Measurements from ENCODE around the gene MFSD1.

The MFSD1 gene, protein sequence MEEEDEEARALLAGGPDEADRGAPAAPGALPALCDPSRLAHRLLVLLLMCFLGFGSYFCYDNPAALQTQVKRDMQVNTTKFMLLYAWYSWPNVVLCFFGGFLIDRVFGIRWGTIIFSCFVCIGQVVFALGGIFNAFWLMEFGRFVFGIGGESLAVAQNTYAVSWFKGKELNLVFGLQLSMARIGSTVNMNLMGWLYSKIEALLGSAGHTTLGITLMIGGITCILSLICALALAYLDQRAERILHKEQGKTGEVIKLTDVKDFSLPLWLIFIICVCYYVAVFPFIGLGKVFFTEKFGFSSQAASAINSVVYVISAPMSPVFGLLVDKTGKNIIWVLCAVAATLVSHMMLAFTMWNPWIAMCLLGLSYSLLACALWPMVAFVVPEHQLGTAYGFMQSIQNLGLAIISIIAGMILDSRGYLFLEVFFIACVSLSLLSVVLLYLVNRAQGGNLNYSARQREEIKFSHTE

DNA sequence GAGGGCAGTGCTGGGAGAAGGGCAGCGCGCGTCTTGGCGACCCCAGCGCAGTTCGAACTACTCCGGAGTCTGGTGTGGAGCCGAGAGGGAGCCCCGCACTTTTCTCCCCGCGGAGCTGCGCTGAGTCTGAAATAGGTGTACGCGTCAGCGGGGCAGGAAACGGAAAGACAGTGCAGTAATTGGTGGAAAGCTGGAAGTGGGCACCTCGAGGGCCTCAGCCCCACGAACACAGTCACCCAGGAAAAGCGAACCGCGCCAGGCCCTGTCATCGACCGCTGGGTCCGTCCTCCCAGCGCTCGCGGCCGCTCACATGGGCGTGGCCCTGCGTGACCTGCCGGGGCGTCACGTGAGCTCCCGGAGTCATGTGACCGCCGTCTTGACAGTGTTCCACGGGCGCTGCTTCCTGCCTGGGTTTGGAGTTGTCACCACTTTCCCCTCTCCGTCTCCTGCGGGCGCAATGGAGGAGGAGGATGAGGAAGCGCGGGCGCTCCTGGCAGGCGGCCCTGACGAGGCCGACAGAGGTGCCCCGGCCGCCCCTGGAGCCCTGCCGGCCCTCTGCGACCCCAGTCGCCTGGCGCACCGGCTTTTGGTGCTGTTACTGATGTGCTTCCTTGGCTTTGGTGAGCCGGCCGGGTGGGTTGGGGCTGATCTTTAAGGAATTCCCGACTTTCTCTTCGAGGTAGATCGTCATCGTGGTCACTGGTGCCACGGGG is at the start of gene MFSD1:
TSS of gene MFSD1 (plus strand) at position 359 of the 713 bp plus-strand sequence. CDS start at position 458, 99 bp downstream.
- in situ Hi-C loops (cut with HindIII; ENCODE audit: low sequenced_read_pairs) = no loop called here
- TF ChIP-seq, protein P1, sequence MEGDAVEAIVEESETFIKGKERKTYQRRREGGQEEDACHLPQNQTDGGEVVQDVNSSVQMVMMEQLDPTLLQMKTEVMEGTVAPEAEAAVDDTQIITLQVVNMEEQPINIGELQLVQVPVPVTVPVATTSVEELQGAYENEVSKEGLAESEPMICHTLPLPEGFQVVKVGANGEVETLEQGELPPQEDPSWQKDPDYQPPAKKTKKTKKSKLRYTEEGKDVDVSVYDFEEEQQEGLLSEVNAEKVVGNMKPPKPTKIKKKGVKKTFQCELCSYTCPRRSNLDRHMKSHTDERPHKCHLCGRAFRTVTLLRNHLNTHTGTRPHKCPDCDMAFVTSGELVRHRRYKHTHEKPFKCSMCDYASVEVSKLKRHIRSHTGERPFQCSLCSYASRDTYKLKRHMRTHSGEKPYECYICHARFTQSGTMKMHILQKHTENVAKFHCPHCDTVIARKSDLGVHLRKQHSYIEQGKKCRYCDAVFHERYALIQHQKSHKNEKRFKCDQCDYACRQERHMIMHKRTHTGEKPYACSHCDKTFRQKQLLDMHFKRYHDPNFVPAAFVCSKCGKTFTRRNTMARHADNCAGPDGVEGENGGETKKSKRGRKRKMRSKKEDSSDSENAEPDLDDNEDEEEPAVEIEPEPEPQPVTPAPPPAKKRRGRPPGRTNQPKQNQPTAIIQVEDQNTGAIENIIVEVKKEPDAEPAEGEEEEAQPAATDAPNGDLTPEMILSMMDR (IDR thresholded peaks at IDR 0.05; ENCODE audit: low read depth, low read length) = no peak
- peak; percentile 91 for DNase-seq (ENCODE audit: low read depth, low spot score)

DNA sequence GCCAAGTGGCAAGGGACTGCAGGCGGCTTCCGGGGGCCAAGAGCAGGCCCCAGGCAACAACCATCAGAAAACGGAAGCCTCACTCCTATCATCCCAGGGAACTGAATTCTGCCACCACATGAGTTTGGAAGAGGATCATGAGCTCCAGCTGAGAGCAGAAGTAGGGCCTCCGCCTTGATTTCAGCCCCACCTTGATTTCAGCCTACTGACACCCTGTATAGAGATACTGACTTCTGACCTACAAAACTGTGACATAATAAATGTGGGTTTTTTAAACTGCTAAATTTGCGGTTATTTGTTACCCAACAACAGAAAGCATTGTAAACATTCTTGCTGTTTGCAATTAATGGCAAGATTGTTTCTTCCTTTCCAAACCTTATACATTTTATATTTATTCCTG is 48.0 kb upstream of the MFSD1 start:
- in situ Hi-C loops (cut with HindIII; ENCODE audit: low sequenced_read_pairs) = no loop called here
- H3K4me3 ChIP-seq (ENCODE audit: low read depth, low read length) = no peak overlapping the region
- no peak for DNase-seq (ENCODE audit: low read depth, low spot score)
- TF ChIP-seq, protein P1 (IDR thresholded peaks at IDR 0.05; ENCODE audit: low read depth, low read length) = no peak

More for the DNA sequence above, at the start of gene MFSD1:
- H3K4me3 ChIP-seq (ENCODE audit: low read depth, low read length) = peak within 1 kb of the TSS; percentile 85

DNA sequence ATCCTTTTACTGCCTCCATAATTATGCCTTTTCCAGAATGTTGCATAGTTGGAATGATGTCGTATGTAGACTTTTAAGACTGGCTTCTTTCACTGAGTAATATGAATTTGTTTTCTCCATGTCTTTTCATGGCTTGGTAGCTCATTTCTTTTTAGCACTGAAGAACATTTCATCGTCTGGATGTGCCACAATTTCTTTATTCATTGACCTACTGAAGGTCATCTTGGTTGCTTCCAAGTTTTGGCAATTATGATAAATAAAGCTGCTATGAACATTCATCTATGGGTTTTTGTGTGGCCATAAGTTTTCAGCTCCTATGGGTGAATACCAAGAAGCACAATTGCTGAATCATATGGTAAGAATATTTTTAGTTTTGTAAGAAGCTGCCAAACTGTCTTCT is 46.4 kb upstream of the MFSD1 start:
- no peak for DNase-seq (ENCODE audit: low read depth, low spot score)
- in situ Hi-C loops (cut with HindIII; ENCODE audit: low sequenced_read_pairs) = no loop called here
- TF ChIP-seq, protein P1 (IDR thresholded peaks at IDR 0.05; ENCODE audit: low read depth, low read length) = no peak
- no peak overlapping the region for H3K4me3 ChIP-seq (ENCODE audit: low read depth, low read length)

DNA sequence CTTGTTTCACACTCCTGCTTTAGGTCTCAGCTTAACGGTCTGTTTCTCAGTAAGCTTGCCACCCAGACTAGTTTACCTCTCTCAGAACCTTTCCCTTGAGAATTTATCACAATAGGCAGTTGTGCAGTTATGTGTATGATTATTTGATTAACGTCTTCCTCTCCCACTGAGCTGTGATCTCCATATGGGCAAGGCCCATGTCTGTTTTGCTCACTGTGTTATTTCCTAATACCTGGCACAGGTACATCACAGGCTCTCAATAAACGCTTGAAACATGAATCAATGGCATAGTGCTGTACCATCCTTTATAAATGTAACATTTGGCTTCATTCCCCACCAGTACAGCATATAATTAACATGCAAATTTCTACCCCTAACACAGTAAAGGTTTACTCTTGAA is 40.5 kb upstream of the MFSD1 start:
- no peak for DNase-seq (ENCODE audit: low read depth, low spot score)
- in situ Hi-C loops (cut with HindIII; ENCODE audit: low sequenced_read_pairs) = no loop called here
- TF ChIP-seq, protein P1 (IDR thresholded peaks at IDR 0.05; ENCODE audit: low read depth, low read length) = no peak
- no peak overlapping the region for H3K4me3 ChIP-seq (ENCODE audit: low read depth, low read length)

DNA sequence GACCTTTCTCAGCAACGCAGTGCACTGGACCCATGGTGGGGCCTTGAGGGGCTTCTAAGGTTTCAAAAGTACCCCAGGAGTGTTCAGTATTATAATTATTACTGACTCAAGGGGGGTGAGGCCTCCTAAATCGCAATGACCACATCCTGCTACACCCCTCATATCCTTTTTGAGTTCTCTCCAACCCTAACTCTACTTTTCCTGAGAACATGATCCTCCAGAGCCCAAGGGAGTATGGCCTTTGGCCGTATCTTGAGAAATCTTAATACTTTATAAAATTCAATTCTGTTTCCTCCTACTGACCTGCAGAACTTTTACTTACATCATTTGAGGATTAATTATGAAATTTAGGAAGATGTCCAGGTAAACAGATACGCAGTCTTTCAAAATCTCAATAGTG is 39.2 kb upstream of the MFSD1 start:
- DNase-seq (ENCODE audit: low read depth, low spot score) = no peak
- no peak overlapping the region for H3K4me3 ChIP-seq (ENCODE audit: low read depth, low read length)
- in situ Hi-C loops (cut with HindIII; ENCODE audit: low sequenced_read_pairs) = no loop called here
- TF ChIP-seq, protein P1 (IDR thresholded peaks at IDR 0.05; ENCODE audit: low read depth, low read length) = no peak

DNA sequence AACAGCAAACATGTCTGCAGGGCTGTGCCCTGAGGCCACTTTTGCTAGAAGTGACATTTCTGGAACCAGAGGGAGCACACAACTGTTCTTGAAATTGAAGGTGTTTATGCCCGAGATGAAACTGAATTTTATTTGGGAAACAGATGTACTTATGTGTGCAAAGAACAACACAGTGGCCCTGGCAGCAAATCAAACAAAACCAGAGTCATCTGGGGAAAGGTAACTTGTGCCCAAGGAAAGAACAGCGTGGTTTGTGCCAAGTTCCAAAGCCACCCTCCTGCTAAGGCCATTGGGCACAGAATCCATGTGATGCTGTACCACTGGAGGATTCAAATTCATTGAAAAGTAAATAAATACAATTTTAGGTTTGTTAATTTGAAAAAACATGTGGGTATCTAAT is 38.4 kb upstream of the MFSD1 start:
- TF ChIP-seq, protein P1 (IDR thresholded peaks at IDR 0.05; ENCODE audit: low read depth, low read length) = no peak
- DNase-seq (ENCODE audit: low read depth, low spot score) = no peak
- H3K4me3 ChIP-seq (ENCODE audit: low read depth, low read length) = no peak overlapping the region
- in situ Hi-C loops (cut with HindIII; ENCODE audit: low sequenced_read_pairs) = no loop called here

Measured in astrocyte of the spinal cord (primary cell).